Measurements from ENCODE around the gene FIGNL2. TPM values are rescaled to one million over a fixed set of nuclear protein-coding genes. Genes with fewer than 3 reads are reported as not detected.
"Not testable (repeated sequence)": the region's sequence is repeated elsewhere in the genome, so short reads cannot be mapped to it uniquely, and the experiment has no call there.

Gene FIGNL2
- total RNA-seq, 1 donor from 2014 or later = 0.69 TPM

DNA sequence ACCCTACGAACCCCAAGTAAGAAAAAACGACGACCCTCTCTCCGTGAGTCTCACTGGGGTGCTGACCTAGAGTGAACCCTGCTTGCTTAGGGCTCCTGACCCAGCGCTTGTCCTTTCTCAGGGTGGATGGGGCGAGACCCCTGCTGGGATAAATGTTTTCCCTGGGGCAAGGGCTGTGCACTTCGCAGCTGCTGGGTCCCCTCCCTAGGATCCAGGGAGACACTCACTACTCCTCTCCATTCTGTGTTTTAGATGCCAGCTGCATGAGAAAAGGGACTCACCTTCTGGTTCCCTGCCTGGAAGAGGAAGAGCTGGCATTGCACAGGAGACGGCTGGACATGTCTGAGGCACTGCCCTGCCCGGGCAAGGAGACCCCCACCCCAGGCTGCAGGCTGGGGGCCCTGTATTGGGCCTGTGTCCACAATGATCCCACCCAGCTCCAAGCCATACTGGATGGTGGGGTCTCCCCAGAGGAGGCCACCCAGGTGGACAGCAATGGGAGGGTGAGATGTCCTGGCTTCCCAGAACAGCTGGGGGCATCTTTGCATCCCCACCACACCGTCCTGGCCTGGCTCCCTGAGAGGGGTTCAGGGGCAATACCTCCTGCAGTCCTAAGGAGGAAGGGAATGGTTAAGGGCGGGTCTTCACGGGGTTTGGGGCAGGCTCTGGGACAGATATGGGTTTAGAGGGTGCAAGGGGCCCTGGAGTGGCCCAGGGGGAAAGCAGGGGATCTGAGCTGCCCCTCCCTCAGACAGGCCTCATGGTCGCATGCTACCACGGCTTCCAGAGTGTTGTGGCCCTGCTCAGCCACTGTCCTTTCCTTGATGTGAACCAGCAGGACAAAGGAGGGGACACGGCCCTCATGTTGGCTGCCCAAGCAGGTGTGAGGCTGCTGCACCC is 40.0 kb upstream of the FIGNL2 start:
- POLR2A ChIA-PET = no interaction called here
- no peak overlapping the region for H3K4me3 Mint-ChIP-seq
- intact Hi-C loops (cut with micrococcal nuclease) = loop anchor here (5.0 kb wide), 1 partner anchor 34 kb away; no protein-coding TSS in a partner anchor

DNA sequence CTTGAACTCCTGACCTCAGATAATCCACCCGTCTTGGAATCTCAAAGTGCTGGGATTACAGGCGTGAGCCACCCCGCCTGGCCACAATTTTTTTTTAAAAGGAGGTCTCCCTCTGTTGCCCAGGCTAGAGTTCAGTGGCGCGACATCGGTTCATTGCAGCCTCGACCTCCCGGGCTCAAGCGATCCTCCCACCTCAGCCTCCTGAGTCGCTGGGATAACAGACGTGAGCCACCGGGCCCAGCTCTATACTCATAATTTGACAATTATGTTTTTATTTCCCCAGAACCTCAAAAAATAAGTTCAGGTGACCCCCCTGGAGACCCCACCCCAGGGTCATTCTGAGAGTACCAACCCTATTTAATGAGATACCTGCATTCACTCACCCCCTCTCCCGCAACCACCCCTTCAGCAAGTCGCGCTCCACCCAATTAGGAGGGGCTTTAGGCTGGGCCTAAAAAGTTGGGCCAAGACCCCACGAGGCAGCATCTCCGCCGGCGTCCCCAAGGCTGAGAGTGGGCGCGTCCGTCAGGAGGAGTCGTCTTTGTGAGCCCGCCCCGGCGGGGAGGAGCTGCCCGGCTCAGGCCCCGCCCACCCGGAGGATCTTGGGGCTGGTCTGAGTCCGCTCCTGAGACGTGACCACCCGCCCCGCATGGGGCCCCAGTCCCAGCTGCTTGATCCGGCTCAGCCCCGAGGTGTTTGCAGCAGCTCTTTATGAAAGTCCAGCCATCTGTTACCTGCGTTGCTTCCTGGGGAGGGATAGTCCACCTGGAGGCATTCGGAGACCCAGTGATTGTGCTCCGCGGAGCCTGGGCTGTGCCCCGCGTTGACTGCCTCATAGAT is 39.2 kb upstream of the FIGNL2 start, which contains the start of gene ANKRD33:
Gene ANKRD33, plus strand, starts transcription at position 628 of the 840 bp plus-strand sequence. Its CDS starts 84 bp downstream, at position 712.
- Mint-ChIP-seq H3K4me3 (no peak within 1 kb of the TSS), H3K27me3 (peaks cover 1% of the 10 kb centered on the region), H3K9me3 (peaks cover 3% of the 10 kb centered on the region), H3K4me1 (peaks cover 11% of the 10 kb centered on the region), H3K27ac (no peak within 1 kb of the TSS), H3K36me3 (ENCODE audit: low read depth) (no peaks in the 10 kb centered on the region)
- no peak for ATAC-seq (ENCODE audit: low read depth)
- ChIA-PET CTCF (no interaction called here), POLR2A (no interaction called here)
- TF ChIP-seq CTCF (IDR thresholded peaks at IDR 0.05) = no peak
- no peak for DNase-seq
- intact Hi-C loops (cut with micrococcal nuclease) = loop anchor here (5.0 kb wide), 1 partner anchor 35 kb away; no protein-coding TSS in a partner anchor

More for the DNA sequence above, 40.0 kb upstream of the FIGNL2 start:
- Mint-ChIP-seq H3K36me3 (ENCODE audit: low read depth) (no peaks in the 10 kb centered on the region), H3K27me3 (peaks cover 3% of the 10 kb centered on the region), H3K9me3 (peaks cover 3% of the 10 kb centered on the region), H3K27ac (no peak overlapping the region), H3K4me1 (peaks cover 11% of the 10 kb centered on the region)
- DNase-seq (no peak), ATAC-seq (ENCODE audit: low read depth) (no peak)
- no peak for TF ChIP-seq CTCF (IDR thresholded peaks at IDR 0.05)
- CTCF ChIA-PET = no interaction called here

DNA sequence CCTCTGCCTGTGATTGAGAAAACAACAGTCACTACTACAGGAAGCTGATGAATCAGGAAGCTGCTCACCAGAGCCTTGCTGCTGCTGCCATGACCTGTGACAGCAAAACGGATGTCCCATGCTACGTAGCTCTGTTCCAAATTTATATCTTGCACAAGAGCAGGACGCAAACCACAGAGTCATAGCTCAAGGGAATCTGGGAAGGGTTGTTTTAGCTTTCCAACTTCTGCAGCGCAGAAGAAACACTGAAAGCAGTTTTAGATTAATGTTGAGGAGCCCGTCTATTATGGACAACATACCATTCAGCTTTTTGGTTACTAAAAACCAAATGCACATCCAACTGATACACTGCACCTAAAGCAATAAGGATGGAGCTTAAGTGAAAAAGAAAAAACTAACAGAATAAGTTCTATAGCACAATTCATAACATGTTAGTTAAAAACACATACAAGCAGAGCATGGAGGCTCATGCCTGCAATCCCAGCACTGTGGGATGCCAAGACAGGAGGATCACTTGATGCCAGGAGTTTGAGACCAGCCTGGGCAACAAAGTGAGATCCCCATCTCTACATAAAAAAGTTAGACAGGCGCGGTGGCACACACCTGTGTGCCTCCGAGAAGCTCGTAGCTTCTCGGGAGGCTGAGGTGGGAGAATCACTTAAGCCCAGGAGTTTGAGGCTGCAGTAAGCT is 37.6 kb upstream of the FIGNL2 start:
- no peak for DNase-seq
- ATAC-seq (ENCODE audit: low read depth) = peak; percentile 94
- Mint-ChIP-seq H3K36me3 (ENCODE audit: low read depth) (no peaks in the 10 kb centered on the region), H3K27ac (peak overlapping the region; percentile 74), H3K27me3 (no peaks in the 10 kb centered on the region), H3K9me3 (peaks cover 3% of the 10 kb centered on the region), H3K4me3 (peak overlapping the region; percentile 51), H3K4me1 (peaks cover 11% of the 10 kb centered on the region)
- ChIA-PET CTCF (interaction anchor here (1.0 kb wide), 1 partner anchor 95 kb away, joined by 3 read pairs; no protein-coding TSS in a partner anchor), POLR2A (interaction anchor here (0.7 to 1.8 kb wide), 2 partner anchors 22 to 120 kb away, joined by 3 to 5 read pairs; partner anchors contain the start of gene TAMALIN)
- intact Hi-C loops (cut with micrococcal nuclease) = loop anchor here (5.0 kb wide), 1 partner anchor 36 kb away; no protein-coding TSS in a partner anchor
- no peak for TF ChIP-seq CTCF (IDR thresholded peaks at IDR 0.05)

- peak overlapping the region; percentile 51 for H3K4me3 Mint-ChIP-seq
- peak overlapping the region; percentile 74 for H3K27ac Mint-ChIP-seq
- intact Hi-C loops (cut with micrococcal nuclease) = loop anchor here (5.0 kb wide), 1 partner anchor 37 kb away; no protein-coding TSS in a partner anchor
- ATAC-seq (ENCODE audit: low read depth); H3K9me3 Mint-ChIP-seq; DNase-seq; H3K27me3 Mint-ChIP-seq; H3K36me3 Mint-ChIP-seq (ENCODE audit: low read depth): not testable (repeated sequence)
- H3K4me1 Mint-ChIP-seq = peaks cover 11% of the 10 kb centered on the region
- ChIA-PET CTCF (interaction anchor here (1.0 kb wide), 1 partner anchor 95 kb away, joined by 3 read pairs; no protein-coding TSS in a partner anchor), POLR2A (interaction anchor here (0.7 to 1.8 kb wide), 2 partner anchors 21 to 121 kb away, joined by 3 to 5 read pairs; partner anchors contain the start of gene TAMALIN)
Measured at GRCh38 chr12:51885294-51886020, 36.9 kb upstream of the FIGNL2 start.
